Activated naive CD8-positive, alpha-beta T cell treated with anti-CD3 and anti-CD28 coated beads, Interleukin-2, amount 10 ng/mL, durations not matched to agents 7 days and 5 days (primary cell): ENCODE data around the gene CRPPA. TPM values are rescaled to one million over a fixed set of nuclear protein-coding genes. Genes with fewer than 3 reads are reported as not detected.

Experiments used
- ATAC-seq: fragments of 150-1000 bp; cut with Tn5 transposase; one replicate; pipeline ENCODE4 v1.10.0; 2021; ENCODE audit warnings: low read depth, moderate library complexity
- POLR2A ChIA-PET: fragments of 350-600 bp; sonication (Branson Sonifier 250); formaldehyde crosslinking; loops from one replicate; lab custom pipeline; 2021; ENCODE audit warnings: antibody characterized with exemption; lab: Charles Lee
- DNase-seq: peaks from one replicate; pipeline ENCODE4 v3.0.0; 2021
- H3K27ac Mint-ChIP-seq: one replicate; pipeline ENCODE4 v1.8.0; 2022; ENCODE audit warnings: mild to moderate bottlenecking, mixed read lengths
- H3K27me3 Mint-ChIP-seq: one replicate; pipeline ENCODE4 v1.8.0; 2022; ENCODE audit warnings: mild to moderate bottlenecking, moderate library complexity, mixed read lengths
- H3K36me3 Mint-ChIP-seq: one replicate; pipeline ENCODE4 v1.8.0; 2021; ENCODE audit warnings: mild to moderate bottlenecking, mixed read lengths
- H3K4me1 Mint-ChIP-seq: one replicate; pipeline ENCODE4 v1.8.0; 2021; ENCODE audit warnings: mixed read lengths
- H3K4me3 Mint-ChIP-seq: one replicate; pipeline ENCODE4 v1.8.0; 2022; ENCODE audit warnings: mild to moderate bottlenecking, moderate library complexity, mixed read lengths
- H3K9me3 Mint-ChIP-seq: one replicate; pipeline ENCODE4 v1.8.0; 2021; ENCODE audit warnings: mixed read lengths
- total RNA-seq, 2 experiments: library from RNA; stranded (reverse); gene quantifications; one replicate each; pipeline ENCODE4 v1.2.3, GENCODE V29; 2021

CRPPA gene
- total RNA-seq, 2 experiments from 2014 or later: 0.89 to 1.1 TPM

DNA sequence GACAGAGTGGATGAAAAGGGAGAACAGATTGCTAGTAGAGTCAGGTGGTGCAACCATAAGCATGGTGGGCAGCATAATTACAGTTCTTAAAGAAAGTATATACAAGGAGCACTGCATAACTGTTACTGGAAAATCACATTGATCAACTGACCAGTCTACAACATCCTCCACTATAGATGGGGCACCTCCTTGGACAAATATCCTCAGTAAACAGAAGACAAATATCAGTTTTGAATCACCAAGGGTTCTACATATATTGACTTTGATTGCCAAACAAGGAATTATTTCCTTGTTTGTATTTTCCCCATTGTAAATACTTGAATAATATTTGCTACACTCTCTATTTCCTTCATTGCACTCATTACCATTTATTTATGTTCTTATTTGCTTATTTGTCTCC is 17.6 kb upstream of the CRPPA start:
- Mint-ChIP-seq H3K27me3 (no peaks in the 10 kb centered on the region), H3K27ac (no peak overlapping the region), H3K9me3 (peaks cover 1% of the 10 kb centered on the region), H3K4me3 (no peak overlapping the region), H3K36me3 (no peaks in the 10 kb centered on the region), H3K4me1 (no peaks in the 10 kb centered on the region)
- ATAC-seq: no peak
- POLR2A ChIA-PET: no interaction called here
- DNase-seq: no peak

DNA sequence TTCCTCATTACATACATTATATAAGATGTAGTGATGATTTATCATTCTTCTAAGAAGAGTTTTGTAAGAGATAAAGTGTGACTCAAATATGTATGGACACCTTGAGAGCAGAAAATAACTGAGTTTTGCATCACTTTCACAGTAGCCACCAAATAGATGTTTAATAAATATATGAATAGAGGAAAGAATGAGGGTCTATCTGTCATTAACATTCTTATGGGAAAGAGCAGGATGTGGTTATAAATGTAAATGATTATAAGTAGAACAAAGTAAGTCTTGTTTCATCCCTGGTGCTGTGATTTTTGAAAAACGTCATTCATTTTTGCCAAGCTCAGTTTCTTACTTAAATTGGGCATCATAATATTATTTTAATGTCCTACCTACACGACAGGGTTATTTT is 15.0 kb upstream of the CRPPA start:
- Mint-ChIP-seq H3K36me3 (no peaks in the 10 kb centered on the region), H3K4me3 (no peak overlapping the region), H3K9me3 (peaks cover 1% of the 10 kb centered on the region), H3K27ac (no peak overlapping the region), H3K4me1 (peaks cover 6% of the 10 kb centered on the region), H3K27me3 (no peaks in the 10 kb centered on the region)
- no peak for DNase-seq
- POLR2A ChIA-PET: no interaction called here
- ATAC-seq: no peak

DNA sequence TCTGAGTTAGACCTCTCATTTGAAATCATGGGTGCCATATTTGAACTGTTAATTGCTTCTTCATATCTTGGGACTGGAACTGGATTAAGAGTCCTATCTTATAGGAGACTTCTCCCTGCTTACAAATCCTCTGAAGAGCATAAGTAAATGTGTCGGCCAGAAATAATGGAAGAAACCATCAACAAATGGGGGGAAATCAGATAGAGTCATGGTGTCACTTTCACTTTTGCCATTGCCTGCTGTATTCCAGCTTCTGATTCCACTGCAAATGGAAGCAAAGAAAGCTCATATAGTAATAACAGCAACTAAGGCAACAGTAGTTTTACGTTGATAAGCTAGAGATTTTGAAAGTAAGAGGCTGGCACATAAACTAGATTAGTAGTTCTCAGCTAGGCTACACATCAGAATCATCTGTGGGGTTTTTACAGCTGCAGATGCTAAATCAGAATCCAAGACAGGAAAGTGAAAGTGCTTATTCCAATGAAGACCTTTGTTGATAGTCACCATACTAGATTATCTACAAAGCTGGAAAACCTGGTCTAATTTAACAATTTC is 12.3 kb upstream of the CRPPA start:
- ATAC-seq (no peak), DNase-seq (no peak)
- no peaks in the 10 kb centered on the region for H3K36me3 Mint-ChIP-seq
- H3K4me3 Mint-ChIP-seq: no peak overlapping the region
- no peaks in the 10 kb centered on the region for H3K27me3 Mint-ChIP-seq
- no peak overlapping the region for H3K27ac Mint-ChIP-seq
- POLR2A ChIA-PET: interaction anchor here (4.0 kb wide), 1 partner anchor 13 kb away, joined by 11 read pairs; the partner anchor contains the start of gene CRPPA
- H3K4me1 Mint-ChIP-seq: peaks cover 6% of the 10 kb centered on the region
- H3K9me3 Mint-ChIP-seq: no peaks in the 10 kb centered on the region

DNA sequence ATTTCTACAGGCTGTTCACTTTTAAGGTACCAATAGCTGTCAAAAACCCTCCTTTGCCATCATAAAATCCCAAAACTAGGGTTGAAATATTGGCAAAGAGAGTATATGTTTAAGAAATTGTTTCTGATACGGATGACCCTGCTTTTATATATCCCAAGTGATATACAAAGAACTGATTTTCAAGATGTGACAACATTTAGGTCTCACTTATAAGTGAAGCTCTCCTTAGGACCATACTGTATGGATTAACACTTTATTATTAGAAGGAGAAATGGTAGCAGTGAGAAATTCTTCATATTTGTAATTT is 11.0 kb upstream of the CRPPA start:
- no peak overlapping the region for H3K4me3 Mint-ChIP-seq
- no peak for ATAC-seq

DNA sequence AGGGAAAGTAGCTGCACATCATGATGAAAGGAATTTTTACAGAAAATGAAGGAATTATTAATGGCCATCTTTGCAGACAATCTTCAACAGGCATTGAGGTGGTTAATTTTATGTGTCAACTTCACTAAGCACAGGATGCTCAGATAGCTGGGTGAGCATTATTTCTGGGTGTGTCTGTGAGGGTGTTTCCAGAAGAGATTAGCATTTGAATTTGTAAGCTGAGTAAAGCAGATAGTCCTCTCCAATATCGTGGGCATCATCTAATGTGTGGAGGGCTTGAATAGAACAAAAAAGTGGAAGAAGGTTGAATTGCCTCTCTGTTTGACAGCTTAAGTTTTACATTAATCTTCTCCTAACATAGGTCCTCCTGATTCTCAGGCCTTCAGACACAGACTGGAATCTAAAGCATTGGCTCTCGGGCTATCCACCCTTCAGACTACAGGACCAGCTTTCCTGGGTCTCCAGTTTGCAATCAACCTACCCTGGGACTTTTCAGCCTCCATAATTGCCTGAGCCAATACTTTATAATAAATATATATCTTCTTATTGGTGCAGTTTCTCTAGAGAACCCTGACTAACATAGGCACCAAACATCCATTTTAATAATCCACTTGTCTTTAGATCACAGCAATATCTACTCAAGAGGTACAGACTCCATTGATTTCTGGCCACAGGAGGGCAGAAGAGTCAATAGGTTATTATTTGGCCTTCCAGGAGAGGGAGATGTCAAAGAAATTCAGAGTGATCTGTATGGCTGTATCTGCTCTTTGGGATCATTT is 10.5 kb upstream of the CRPPA start:
- no peaks in the 10 kb centered on the region for H3K36me3 Mint-ChIP-seq
- no peak overlapping the region for H3K4me3 Mint-ChIP-seq
- no peak overlapping the region for H3K27ac Mint-ChIP-seq
- no peak for DNase-seq
- H3K4me1 Mint-ChIP-seq: peaks cover 6% of the 10 kb centered on the region
- POLR2A ChIA-PET: interaction anchor here (1.8 to 4.0 kb wide), 2 partner anchors 11 to 133 kb away, joined by 4 to 11 read pairs; partner anchors contain the start of gene CRPPA
- H3K27me3 Mint-ChIP-seq: no peaks in the 10 kb centered on the region
- ATAC-seq: peak; percentile 75
- no peaks in the 10 kb centered on the region for H3K9me3 Mint-ChIP-seq

More for the DNA sequence above, 11.0 kb upstream of the CRPPA start:
- Mint-ChIP-seq H3K9me3 (no peaks in the 10 kb centered on the region), H3K27me3 (no peaks in the 10 kb centered on the region), H3K36me3 (no peaks in the 10 kb centered on the region), H3K27ac (no peak overlapping the region), H3K4me1 (peaks cover 6% of the 10 kb centered on the region)
- no peak for DNase-seq
- POLR2A ChIA-PET: interaction anchor here (1.8 to 4.0 kb wide), 2 partner anchors 11 to 132 kb away, joined by 4 to 11 read pairs; partner anchors contain the start of gene CRPPA

DNA sequence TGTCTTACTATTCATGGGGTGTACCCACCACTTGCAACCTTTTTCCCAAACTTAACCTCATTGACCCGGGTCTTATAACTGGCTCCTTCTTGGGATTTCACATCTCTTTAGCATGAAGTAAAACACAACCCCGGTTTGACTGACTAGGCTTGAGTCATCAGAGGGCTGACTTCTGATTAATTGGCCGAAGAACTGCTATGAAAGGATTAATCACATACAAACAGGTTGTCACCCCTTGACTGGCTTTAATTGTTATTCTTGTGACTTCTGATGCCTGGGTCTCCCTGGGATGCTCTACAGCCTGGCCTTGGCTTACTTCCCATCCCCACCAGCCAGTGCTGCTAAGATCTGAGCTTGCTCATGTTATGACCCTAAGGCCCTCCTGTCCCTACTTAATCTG is 8.8 kb upstream of the CRPPA start:
- no peak for ATAC-seq

DNA sequence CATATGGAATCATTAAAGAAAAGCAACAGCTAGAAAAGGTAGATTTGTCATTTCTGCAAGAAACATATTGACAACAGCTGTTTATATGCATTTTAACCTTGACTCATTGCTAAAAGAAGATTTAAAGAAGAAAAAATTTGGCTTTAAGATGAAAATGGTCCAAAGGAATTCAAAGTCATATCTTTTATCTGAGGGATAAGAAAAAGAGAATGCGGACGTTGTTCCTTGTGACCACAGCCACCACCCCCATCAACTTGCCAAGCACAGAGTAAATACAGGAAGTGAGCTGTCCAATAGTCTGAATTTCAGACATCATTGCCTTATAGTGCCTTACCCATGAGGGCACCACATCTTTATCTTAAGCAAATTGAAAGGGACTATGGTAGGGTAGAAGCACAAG is 7.3 kb upstream of the CRPPA start:
- POLR2A ChIA-PET: no interaction called here
- no peaks in the 10 kb centered on the region for H3K9me3 Mint-ChIP-seq
- ATAC-seq: no peak
- H3K27me3 Mint-ChIP-seq: peaks cover 2% of the 10 kb centered on the region
- H3K4me3 Mint-ChIP-seq: no peak overlapping the region
- no peaks in the 10 kb centered on the region for H3K36me3 Mint-ChIP-seq
- DNase-seq: no peak
- H3K27ac Mint-ChIP-seq: no peak overlapping the region
- peaks cover 4% of the 10 kb centered on the region for H3K4me1 Mint-ChIP-seq

More for the DNA sequence above, 8.8 kb upstream of the CRPPA start:
- no peak for DNase-seq
- Mint-ChIP-seq H3K27me3 (peaks cover 2% of the 10 kb centered on the region), H3K9me3 (no peaks in the 10 kb centered on the region), H3K36me3 (no peaks in the 10 kb centered on the region), H3K4me3 (no peak overlapping the region), H3K27ac (no peak overlapping the region), H3K4me1 (peaks cover 6% of the 10 kb centered on the region)
- POLR2A ChIA-PET: no interaction called here

DNA sequence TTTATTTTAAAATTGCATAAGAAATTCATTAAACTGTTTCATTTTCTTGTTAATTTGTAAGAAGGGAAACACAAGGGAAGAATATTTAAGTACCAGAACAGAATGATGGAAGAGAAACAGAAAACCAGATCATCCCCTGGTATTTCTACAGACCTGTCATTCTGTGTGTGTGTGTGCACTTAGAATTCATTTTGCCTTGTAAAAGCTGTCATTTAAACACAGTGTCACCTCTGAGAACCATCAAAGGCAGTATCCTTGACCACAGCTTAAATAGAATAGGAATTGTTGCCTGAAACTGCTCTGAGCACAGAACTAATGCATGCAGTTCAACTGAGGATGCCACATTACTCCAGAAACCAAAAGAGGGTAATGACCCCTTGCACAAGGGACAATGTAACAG is 6.8 kb upstream of the CRPPA start:
- Mint-ChIP-seq H3K27ac (no peak overlapping the region), H3K9me3 (no peaks in the 10 kb centered on the region), H3K4me3 (no peak overlapping the region), H3K4me1 (peaks cover 1% of the 10 kb centered on the region), H3K36me3 (no peaks in the 10 kb centered on the region), H3K27me3 (peaks cover 2% of the 10 kb centered on the region)
- POLR2A ChIA-PET: no interaction called here
- ATAC-seq: no peak
- no peak for DNase-seq

DNA sequence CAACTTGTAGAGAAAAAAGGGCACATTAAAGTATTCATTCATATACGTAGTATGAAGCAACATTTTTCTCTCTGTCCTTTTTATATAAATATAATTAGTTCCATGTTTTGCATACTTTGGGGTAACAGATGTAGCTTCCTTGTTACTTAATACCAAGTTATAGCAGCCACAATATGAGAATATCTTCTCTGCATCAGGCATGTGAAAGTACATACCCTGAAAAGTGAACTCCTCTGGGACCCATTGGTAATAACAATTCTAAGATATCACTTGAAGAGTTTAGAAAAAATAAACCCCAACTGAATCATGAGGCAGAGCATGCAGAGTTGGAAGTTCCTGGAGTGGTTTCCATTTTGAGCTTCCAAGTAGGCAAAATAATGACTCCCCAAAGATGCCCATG is 2.4 kb upstream of the CRPPA start:
- peaks cover 2% of the 10 kb centered on the region for H3K27me3 Mint-ChIP-seq
- peaks cover under 1% of the 10 kb centered on the region for H3K36me3 Mint-ChIP-seq
- peaks cover 13% of the 10 kb centered on the region for H3K4me1 Mint-ChIP-seq
- H3K27ac Mint-ChIP-seq: no peak overlapping the region
- POLR2A ChIA-PET: no interaction called here
- no peak overlapping the region for H3K4me3 Mint-ChIP-seq
- no peaks in the 10 kb centered on the region for H3K9me3 Mint-ChIP-seq
- DNase-seq: no peak
- ATAC-seq: no peak

DNA sequence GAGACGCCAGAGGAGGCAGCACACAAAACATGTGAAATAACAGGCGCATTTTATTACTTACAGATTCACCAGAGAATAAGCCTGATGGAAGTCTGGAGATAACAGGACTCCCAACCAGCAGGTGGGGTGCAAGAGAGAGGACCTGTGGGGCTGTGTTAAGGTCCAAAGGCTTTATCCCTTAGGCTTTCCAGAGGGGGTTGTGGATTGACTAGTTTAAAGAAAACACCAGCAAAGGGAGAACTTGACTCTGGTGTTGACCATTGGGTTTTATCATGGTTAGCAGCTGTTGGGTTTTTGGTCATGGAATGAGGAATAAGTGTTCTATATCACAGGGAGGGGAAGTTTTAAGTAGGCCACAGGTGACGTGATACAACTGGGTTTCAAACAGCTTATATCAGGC is 1.6 kb upstream of the CRPPA start:
- POLR2A ChIA-PET: no interaction called here
- no peak for DNase-seq
- H3K9me3 Mint-ChIP-seq: peaks cover 4% of the 10 kb centered on the region
- peaks cover 5% of the 10 kb centered on the region for H3K36me3 Mint-ChIP-seq
- H3K27me3 Mint-ChIP-seq: peaks cover 2% of the 10 kb centered on the region
- H3K4me3 Mint-ChIP-seq: no peak overlapping the region
- H3K4me1 Mint-ChIP-seq: peaks cover 13% of the 10 kb centered on the region
- no peak for ATAC-seq
- H3K27ac Mint-ChIP-seq: no peak overlapping the region

DNA sequence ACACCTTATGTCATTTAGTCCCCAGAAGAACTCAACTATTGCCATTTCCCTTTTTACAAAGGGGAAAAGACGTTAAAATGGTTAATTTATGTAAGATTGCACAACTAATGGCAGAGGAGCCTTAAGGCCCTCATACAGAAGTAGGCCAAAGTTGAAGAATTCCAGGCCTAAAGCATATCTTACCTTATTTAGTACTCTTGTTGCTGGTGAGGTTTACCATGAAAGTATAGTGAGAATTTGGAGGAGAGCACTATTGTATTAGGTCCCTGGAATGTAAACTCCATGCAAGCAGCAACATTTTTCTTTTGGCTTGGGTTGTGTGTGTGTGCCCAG is 731 bp upstream of the CRPPA start:
- Mint-ChIP-seq H3K27me3 (peaks cover 2% of the 10 kb centered on the region), H3K9me3 (peaks cover 4% of the 10 kb centered on the region)
- ATAC-seq: no peak

DNA sequence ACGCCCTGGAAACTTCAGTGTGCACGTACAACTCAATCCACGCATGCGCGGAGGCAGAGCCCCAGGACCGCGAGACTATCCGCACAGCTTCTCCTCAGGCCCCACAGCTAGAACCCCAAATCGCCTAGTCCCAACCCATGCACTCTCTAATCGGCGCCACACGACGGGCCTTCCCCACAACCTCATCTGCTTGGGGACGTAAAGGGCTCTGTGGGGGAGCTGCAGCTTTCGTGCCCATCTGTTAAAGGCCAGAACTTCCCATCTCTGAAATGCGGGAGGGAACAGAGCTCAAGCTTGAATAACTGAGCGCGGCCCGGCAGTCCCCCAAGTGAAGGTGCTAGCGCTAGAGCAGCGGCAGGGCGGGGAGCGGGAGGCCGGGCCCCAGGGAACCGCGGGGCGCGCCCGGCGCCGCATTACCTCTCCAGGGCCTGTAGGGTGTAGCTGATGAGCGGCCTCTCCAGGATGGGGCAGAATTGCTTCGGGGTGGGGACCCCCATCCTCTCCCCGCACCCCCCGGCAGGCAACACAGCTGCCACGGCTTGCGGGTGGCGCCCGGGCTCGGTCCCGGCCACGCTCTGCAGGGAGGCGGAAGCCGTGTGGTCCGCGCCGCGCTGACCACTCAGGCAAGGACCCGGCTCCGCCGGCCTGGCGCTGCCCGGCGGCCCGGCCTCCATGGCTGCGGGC is 547 bp downstream of the CRPPA start:
- H3K4me3 Mint-ChIP-seq: peak overlapping the region; percentile 90
- peak; percentile 85 for DNase-seq
- peaks cover 7% of the 10 kb centered on the region for H3K9me3 Mint-ChIP-seq
- H3K27me3 Mint-ChIP-seq: no peaks in the 10 kb centered on the region
- H3K27ac Mint-ChIP-seq: peak overlapping the region; percentile 97
- H3K36me3 Mint-ChIP-seq: peaks cover 6% of the 10 kb centered on the region
- POLR2A ChIA-PET: interaction anchor here (0.8 to 2.7 kb wide), 9 partner anchors 12 to 877 kb away, joined by 3 to 23 read pairs (median 5); partner anchors contain the start of genes AHR, ANKMY2 and BZW2
- H3K4me1 Mint-ChIP-seq: peaks cover 15% of the 10 kb centered on the region
- peak; percentile 94 for ATAC-seq

More for the DNA sequence above, 731 bp upstream of the CRPPA start:
- H3K4me3 Mint-ChIP-seq: peak overlapping the region; percentile 70
- peaks cover 13% of the 10 kb centered on the region for H3K4me1 Mint-ChIP-seq
- peak overlapping the region; percentile 52 for H3K27ac Mint-ChIP-seq
- no peak for DNase-seq
- POLR2A ChIA-PET: interaction anchor here (2.0 to 2.7 kb wide), 2 partner anchors 11 to 224 kb away, joined by 11 to 23 read pairs; partner anchors contain the start of genes ANKMY2 and BZW2
- H3K36me3 Mint-ChIP-seq: peaks cover 5% of the 10 kb centered on the region

DNA sequence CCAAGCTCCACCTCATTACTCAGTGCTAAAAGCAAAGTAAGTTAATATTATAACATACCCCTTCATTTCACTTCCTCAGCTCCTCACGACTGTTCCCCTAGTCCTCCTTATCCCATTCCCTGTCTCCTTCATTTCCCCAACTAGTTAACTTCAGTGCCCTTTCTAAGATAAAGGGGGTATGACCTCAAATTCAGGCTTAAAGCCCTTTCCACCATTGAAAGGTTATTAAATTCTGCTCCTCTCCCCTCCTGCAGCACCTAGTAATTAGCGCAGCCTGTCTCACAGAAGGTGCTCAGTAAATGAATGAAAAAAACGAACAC is 1.0 kb downstream of the CRPPA start:
- H3K9me3 Mint-ChIP-seq: peaks cover 7% of the 10 kb centered on the region
- DNase-seq (no peak), ATAC-seq (no peak)
- H3K4me1 Mint-ChIP-seq: peaks cover 15% of the 10 kb centered on the region
- POLR2A ChIA-PET: interaction anchor here (0.8 to 2.7 kb wide), 8 partner anchors 12 to 878 kb away, joined by 3 to 23 read pairs (median 8); partner anchors contain the start of genes AHR, ANKMY2 and BZW2
- H3K36me3 Mint-ChIP-seq: peaks cover 6% of the 10 kb centered on the region
- H3K27me3 Mint-ChIP-seq: no peaks in the 10 kb centered on the region
- peak overlapping the region; percentile 97 for H3K27ac Mint-ChIP-seq
- peak overlapping the region; percentile 90 for H3K4me3 Mint-ChIP-seq
